GM23338 (cell line): Measurements from ENCODE around the gene SELENOS. TPM values are rescaled to one million over a fixed set of nuclear protein-coding genes. Genes with fewer than 3 reads are reported as not detected.

Source experiments
- ATAC-seq: fragments of 200-7000 bp; cut with Tn5 transposase; 3 replicates; pipeline ENCODE4 v1.9.1; 2020
- DNase-seq: peaks from one replicate; pipeline ENCODE4 v3.0.0-alpha.2; 2015; ENCODE audit warnings: low spot score
- H2AFZ ChIP-seq: fragments of 200-600 bp; sonication (generic); 2 replicates; pipeline ENCODE4 v1.8.0; 2016; ENCODE audit warnings: antibody characterized with exemption, mild to moderate bottlenecking, moderate library complexity
- H3F3A ChIP-seq: fragments of 200-600 bp; sonication (generic); replicated peaks from 2 replicates; pipeline ENCODE4 v1.8.0; 2017; ENCODE audit warnings: antibody characterized with exemption, mixed run types, low read depth
- H3K27ac ChIP-seq: fragments of 200-600 bp; sonication (generic); 2 replicates; pipeline ENCODE4 v1.6.1; 2016; ENCODE audit warnings: low read depth
- H3K27me3 ChIP-seq: fragments of 200-600 bp; sonication (generic); 2 replicates; pipeline ENCODE4 v1.8.0; 2016; ENCODE audit warnings: mild to moderate bottlenecking, mixed run types, moderate library complexity; ENCODE audit not compliant: insufficient read depth
- H3K36me3 ChIP-seq: fragments of 200-600 bp; sonication (generic); 2 replicates; pipeline ENCODE4 v1.8.0; 2016; ENCODE audit warnings: mild to moderate bottlenecking; ENCODE audit not compliant: insufficient read depth
- H3K4me1 ChIP-seq: fragments of 200-600 bp; sonication (generic); 2 replicates; pipeline ENCODE4 v1.8.0; 2016; ENCODE audit warnings: mild to moderate bottlenecking, moderate library complexity; ENCODE audit not compliant: insufficient read depth
- H3K4me2 ChIP-seq: fragments of 200-600 bp; sonication (generic); 2 replicates; pipeline ENCODE4 v1.7.1; 2017; ENCODE audit warnings: mixed run types
- H3K4me3 ChIP-seq: fragments of 200-600 bp; sonication (generic); 2 replicates; pipeline ENCODE4 v1.6.1; 2016; ENCODE audit warnings: mixed run types
- H3K79me2 ChIP-seq: fragments of 200-600 bp; sonication (generic); replicated peaks from 2 replicates; pipeline ENCODE4 v1.8.0; 2017; ENCODE audit warnings: mild to moderate bottlenecking; ENCODE audit not compliant: insufficient read depth
- H3K9me2 ChIP-seq: fragments of 200-600 bp; sonication (generic); 2 replicates; pipeline ENCODE4 v1.8.0; 2017; ENCODE audit not compliant: insufficient read depth
- H4K20me1 ChIP-seq: fragments of 200-600 bp; sonication (generic); replicated peaks from 2 replicates; pipeline ENCODE4 v1.8.0; 2017; ENCODE audit warnings: mild to moderate bottlenecking; ENCODE audit not compliant: insufficient read depth
- H3K27ac Mint-ChIP-seq: 2 replicates; pipeline ENCODE4 v1.8.0; 2020; ENCODE audit warnings: inconsistent platforms, mild to moderate bottlenecking, moderate library complexity, mixed read lengths
- H3K27me3 Mint-ChIP-seq: 3 replicates; pipeline ENCODE4 v1.8.0; 2022; ENCODE audit warnings: low read depth, mild to moderate bottlenecking, moderate library complexity, mixed read lengths, inconsistent platforms; ENCODE audit not compliant: insufficient read depth, poor library complexity
- H3K36me3 Mint-ChIP-seq: 3 replicates; pipeline ENCODE4 v1.8.0; 2021; ENCODE audit warnings: low read depth, mild to moderate bottlenecking, inconsistent platforms, moderate library complexity, mixed read lengths
- H3K4me1 Mint-ChIP-seq: 3 replicates; pipeline ENCODE4 v1.8.0; 2020; ENCODE audit warnings: mild to moderate bottlenecking, inconsistent platforms, mixed read lengths
- H3K4me3 Mint-ChIP-seq: 3 replicates; pipeline ENCODE4 v1.8.0; 2021; ENCODE audit warnings: moderate library complexity, mild to moderate bottlenecking, inconsistent platforms, mixed read lengths
- H3K9me3 Mint-ChIP-seq: 3 replicates; pipeline ENCODE4 v1.8.0; 2020; ENCODE audit warnings: moderate library complexity, mild to moderate bottlenecking, inconsistent platforms, mixed read lengths
- CREB1 ChIP-seq: fragments of 250-450 bp; sonication (Bioruptor Pico); IDR thresholded peaks from 2 replicates; pipeline ENCODE4 v1.5.0; 2020; ENCODE audit warnings: low read depth, mild to moderate bottlenecking, moderate library complexity
- ETS1 ChIP-seq: IDR thresholded peaks from 2 replicates; pipeline ENCODE4 v1.6.1; 2016; ENCODE audit warnings: antibody characterized with exemption
- EZH2 ChIP-seq: fragments of 200-600 bp; sonication (generic); IDR thresholded peaks from one replicate; pipeline ENCODE4 v1.8.0; 2017; ENCODE audit warnings: antibody characterized with exemption, mild to moderate bottlenecking, low read depth; ENCODE audit not compliant: unreplicated experiment
- EZH2phosphoT487 ChIP-seq: fragments of 200-600 bp; sonication (generic); IDR thresholded peaks from one replicate; pipeline ENCODE4 v1.8.1; 2018; ENCODE audit warnings: antibody characterized with exemption; ENCODE audit not compliant: unreplicated experiment
- JUNB ChIP-seq: IDR thresholded peaks from one replicate; pipeline ENCODE4 v1.6.1; 2016; ENCODE audit warnings: antibody characterized with exemption; ENCODE audit not compliant: unreplicated experiment
- NANOG ChIP-seq: IDR thresholded peaks from 2 replicates; pipeline ENCODE4 v1.6.1; 2016; ENCODE audit warnings: antibody characterized with exemption, borderline replicate concordance
- POLR2AphosphoS5 ChIP-seq: IDR thresholded peaks from 2 replicates; pipeline ENCODE4 v1.6.1; 2016; ENCODE audit warnings: antibody characterized with exemption, low read depth
- STAT1 ChIP-seq: IDR thresholded peaks from one replicate; pipeline ENCODE4 v1.6.1; 2016; ENCODE audit warnings: antibody characterized with exemption; ENCODE audit not compliant: unreplicated experiment
- ZNF114 ChIP-seq: fragments of 250-450 bp; sonication (Bioruptor Pico); IDR thresholded peaks from 2 replicates; pipeline ENCODE4 v1.5.0; 2020; ENCODE audit warnings: mild to moderate bottlenecking, moderate library complexity
- ZNF331 ChIP-seq: fragments of 250-450 bp; sonication (Bioruptor Pico); IDR thresholded peaks from 2 replicates; pipeline ENCODE4 v1.5.0; 2020; ENCODE audit warnings: low read depth, mild to moderate bottlenecking, moderate library complexity
- polyA plus RNA-seq: library from polyadenylated mRNA; unstranded; fragments of >200 nt; fragmentation: Nextera tagmentation; extraction: Ambion mirVana; gene quantifications from 2 replicates; pipeline ENCODE4 v1.2.1, GENCODE V29; 2016
- total RNA-seq: library from RNA; depleted of rRNA; stranded (reverse); fragments of >200 nt; shearing (Covaris generic); gene quantifications from 2 replicates; pipeline ENCODE4 v1.2.3, GENCODE V29; 2014
- TF ChIP-seq, protein P1 (sequence below): fragments of 250-450 bp; sonication (Bioruptor Pico); IDR thresholded peaks from 2 replicates; pipeline ENCODE4 v1.5.0; 2020; ENCODE audit warnings: mild to moderate bottlenecking, moderate library complexity
- TF ChIP-seq, protein P2 (sequence below), 2 experiments: fragments of 200-600 bp in 1 of 2; sonication (generic) in 1 of 2; conservative IDR thresholded peaks; 2 replicates each; pipeline versions ENCODE4 v1.5.1 to v1.6.1; 2016 to 2017; ENCODE audit warnings: antibody characterized with exemption in 2 of 2, low read depth in 2 of 2, mild to moderate bottlenecking in 2 of 2, moderate library complexity in 1 of 2
- TF ChIP-seq, protein P3 (sequence below): IDR thresholded peaks from one replicate; pipeline ENCODE4 v1.6.1; 2018; ENCODE audit warnings: antibody characterized with exemption; ENCODE audit not compliant: unreplicated experiment

Gene SELENOS
- total and polyA plus RNA-seq, 2 experiments from 2014 or later: 37.0 to 106 TPM

DNA sequence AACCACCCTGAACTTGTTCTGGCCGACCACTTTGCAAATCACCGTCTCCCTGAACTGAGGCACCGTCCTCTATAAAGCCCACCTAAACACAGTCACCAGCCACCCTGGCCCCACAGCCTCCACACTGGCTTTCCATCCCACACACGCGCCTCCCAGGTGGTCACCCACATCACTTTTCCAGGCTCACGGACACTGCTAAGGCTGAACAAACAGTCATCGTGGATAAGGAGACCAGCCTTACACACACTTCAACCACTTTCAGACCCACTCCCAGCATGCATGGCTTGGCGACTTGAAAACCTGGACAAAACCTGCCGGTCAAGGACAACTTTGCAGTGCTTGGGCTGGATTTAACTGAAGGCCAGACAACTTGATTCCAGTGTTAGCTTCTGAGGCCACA is 33.9 kb downstream of the SELENOS start:
- H3K27ac Mint-ChIP-seq: peak overlapping the region; percentile 78; the same call in 1 of the 2 replicates
- no peak for DNase-seq

More for the DNA sequence above, 33.9 kb downstream of the SELENOS start:
- TF ChIP-seq ZNF331 (CRISPR knock-in tag) (no peak), NANOG (no peak), EZH2phosphoT487 (no peak), CREB1 (CRISPR knock-in tag) (no peak), EZH2 (no peak), JUNB (no peak), STAT1 (no peak), POLR2AphosphoS5 (no peak), ETS1 (no peak), ZNF114 (CRISPR knock-in tag) (no peak)
- TF ChIP-seq, protein P1, sequence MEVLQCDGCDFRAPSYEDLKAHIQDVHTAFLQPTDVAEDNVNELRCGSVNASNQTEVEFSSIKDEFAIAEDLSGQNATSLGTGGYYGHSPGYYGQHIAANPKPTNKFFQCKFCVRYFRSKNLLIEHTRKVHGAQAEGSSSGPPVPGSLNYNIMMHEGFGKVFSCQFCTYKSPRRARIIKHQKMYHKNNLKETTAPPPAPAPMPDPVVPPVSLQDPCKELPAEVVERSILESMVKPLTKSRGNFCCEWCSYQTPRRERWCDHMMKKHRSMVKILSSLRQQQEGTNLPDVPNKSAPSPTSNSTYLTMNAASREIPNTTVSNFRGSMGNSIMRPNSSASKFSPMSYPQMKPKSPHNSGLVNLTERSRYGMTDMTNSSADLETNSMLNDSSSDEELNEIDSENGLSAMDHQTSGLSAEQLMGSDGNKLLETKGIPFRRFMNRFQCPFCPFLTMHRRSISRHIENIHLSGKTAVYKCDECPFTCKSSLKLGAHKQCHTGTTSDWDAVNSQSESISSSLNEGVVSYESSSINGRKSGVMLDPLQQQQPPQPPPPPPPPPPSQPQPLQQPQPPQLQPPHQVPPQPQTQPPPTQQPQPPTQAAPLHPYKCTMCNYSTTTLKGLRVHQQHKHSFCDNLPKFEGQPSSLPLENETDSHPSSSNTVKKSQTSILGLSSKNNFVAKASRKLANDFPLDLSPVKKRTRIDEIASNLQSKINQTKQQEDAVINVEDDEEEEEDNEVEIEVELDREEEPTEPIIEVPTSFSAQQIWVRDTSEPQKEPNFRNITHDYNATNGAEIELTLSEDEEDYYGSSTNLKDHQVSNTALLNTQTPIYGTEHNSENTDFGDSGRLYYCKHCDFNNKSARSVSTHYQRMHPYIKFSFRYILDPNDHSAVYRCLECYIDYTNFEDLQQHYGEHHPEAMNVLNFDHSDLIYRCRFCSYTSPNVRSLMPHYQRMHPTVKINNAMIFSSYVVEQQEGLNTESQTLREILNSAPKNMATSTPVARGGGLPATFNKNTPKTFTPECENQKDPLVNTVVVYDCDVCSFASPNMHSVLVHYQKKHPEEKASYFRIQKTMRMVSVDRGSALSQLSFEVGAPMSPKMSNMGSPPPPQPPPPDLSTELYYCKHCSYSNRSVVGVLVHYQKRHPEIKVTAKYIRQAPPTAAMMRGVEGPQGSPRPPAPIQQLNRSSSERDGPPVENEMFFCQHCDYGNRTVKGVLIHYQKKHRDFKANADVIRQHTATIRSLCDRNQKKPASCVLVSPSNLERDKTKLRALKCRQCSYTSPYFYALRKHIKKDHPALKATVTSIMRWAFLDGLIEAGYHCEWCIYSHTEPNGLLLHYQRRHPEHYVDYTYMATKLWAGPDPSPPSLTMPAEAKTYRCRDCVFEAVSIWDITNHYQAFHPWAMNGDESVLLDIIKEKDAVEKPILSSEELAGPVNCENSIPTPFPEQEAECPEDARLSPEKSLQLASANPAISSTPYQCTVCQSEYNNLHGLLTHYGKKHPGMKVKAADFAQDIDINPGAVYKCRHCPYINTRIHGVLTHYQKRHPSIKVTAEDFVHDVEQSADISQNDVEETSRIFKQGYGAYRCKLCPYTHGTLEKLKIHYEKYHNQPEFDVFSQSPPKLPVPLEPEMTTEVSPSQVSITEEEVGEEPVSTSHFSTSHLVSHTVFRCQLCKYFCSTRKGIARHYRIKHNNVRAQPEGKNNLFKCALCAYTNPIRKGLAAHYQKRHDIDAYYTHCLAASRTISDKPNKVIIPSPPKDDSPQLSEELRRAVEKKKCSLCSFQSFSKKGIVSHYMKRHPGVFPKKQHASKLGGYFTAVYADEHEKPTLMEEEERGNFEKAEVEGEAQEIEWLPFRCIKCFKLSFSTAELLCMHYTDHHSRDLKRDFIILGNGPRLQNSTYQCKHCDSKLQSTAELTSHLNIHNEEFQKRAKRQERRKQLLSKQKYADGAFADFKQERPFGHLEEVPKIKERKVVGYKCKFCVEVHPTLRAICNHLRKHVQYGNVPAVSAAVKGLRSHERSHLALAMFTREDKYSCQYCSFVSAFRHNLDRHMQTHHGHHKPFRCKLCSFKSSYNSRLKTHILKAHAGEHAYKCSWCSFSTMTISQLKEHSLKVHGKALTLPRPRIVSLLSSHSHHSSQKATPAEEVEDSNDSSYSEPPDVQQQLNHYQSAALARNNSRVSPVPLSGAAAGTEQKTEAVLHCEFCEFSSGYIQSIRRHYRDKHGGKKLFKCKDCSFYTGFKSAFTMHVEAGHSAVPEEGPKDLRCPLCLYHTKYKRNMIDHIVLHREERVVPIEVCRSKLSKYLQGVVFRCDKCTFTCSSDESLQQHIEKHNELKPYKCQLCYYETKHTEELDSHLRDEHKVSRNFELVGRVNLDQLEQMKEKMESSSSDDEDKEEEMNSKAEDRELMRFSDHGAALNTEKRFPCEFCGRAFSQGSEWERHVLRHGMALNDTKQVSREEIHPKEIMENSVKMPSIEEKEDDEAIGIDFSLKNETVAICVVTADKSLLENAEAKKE (CRISPR knock-in tag): no peak
- TF ChIP-seq, protein P2, sequence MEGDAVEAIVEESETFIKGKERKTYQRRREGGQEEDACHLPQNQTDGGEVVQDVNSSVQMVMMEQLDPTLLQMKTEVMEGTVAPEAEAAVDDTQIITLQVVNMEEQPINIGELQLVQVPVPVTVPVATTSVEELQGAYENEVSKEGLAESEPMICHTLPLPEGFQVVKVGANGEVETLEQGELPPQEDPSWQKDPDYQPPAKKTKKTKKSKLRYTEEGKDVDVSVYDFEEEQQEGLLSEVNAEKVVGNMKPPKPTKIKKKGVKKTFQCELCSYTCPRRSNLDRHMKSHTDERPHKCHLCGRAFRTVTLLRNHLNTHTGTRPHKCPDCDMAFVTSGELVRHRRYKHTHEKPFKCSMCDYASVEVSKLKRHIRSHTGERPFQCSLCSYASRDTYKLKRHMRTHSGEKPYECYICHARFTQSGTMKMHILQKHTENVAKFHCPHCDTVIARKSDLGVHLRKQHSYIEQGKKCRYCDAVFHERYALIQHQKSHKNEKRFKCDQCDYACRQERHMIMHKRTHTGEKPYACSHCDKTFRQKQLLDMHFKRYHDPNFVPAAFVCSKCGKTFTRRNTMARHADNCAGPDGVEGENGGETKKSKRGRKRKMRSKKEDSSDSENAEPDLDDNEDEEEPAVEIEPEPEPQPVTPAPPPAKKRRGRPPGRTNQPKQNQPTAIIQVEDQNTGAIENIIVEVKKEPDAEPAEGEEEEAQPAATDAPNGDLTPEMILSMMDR (conservative IDR thresholded peaks at IDR 0.05; ENCODE audit: low read depth in 2 of 2): no peak
- TF ChIP-seq, protein P3, sequence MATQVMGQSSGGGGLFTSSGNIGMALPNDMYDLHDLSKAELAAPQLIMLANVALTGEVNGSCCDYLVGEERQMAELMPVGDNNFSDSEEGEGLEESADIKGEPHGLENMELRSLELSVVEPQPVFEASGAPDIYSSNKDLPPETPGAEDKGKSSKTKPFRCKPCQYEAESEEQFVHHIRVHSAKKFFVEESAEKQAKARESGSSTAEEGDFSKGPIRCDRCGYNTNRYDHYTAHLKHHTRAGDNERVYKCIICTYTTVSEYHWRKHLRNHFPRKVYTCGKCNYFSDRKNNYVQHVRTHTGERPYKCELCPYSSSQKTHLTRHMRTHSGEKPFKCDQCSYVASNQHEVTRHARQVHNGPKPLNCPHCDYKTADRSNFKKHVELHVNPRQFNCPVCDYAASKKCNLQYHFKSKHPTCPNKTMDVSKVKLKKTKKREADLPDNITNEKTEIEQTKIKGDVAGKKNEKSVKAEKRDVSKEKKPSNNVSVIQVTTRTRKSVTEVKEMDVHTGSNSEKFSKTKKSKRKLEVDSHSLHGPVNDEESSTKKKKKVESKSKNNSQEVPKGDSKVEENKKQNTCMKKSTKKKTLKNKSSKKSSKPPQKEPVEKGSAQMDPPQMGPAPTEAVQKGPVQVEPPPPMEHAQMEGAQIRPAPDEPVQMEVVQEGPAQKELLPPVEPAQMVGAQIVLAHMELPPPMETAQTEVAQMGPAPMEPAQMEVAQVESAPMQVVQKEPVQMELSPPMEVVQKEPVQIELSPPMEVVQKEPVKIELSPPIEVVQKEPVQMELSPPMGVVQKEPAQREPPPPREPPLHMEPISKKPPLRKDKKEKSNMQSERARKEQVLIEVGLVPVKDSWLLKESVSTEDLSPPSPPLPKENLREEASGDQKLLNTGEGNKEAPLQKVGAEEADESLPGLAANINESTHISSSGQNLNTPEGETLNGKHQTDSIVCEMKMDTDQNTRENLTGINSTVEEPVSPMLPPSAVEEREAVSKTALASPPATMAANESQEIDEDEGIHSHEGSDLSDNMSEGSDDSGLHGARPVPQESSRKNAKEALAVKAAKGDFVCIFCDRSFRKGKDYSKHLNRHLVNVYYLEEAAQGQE: no peak
- Histone ChIP-seq H3K36me3 (no peaks in the 10 kb centered on the region; the same call in none of the 2 replicates), H3K9me2 (no peaks in the 10 kb centered on the region), H3K27ac (no peak overlapping the region; the same call in 1 of the 2 replicates), H3F3A (no peaks in the 10 kb centered on the region), H3K27me3 (no peaks in the 10 kb centered on the region), H3K4me2 (no peak overlapping the region), H4K20me1 (peaks cover 77% of the 10 kb centered on the region), H3K4me1 (peaks cover 62% of the 10 kb centered on the region), H3K79me2 (peaks cover 100% of the 10 kb centered on the region), H3K4me3 (no peak overlapping the region), H2AFZ (no peak overlapping the region)
- no peak for ATAC-seq
- Mint-ChIP-seq H3K4me1 (peaks cover 69% of the 10 kb centered on the region), H3K36me3 (peaks cover 3% of the 10 kb centered on the region; the same call in 1 of the 3 replicates), H3K27me3 (no peaks in the 10 kb centered on the region), H3K9me3 (no peaks in the 10 kb centered on the region), H3K4me3 (no peak overlapping the region)
